LNCaP clone FGC (cell line): Measurements from ENCODE around the gene PDZD4.
A peak's percentile ranks its signal among the peaks of the same experiment; 100 is the strongest.

Experiments used
- DNase-seq: peaks from one replicate; pipeline ENCODE4 v3.0.0-alpha.2; 2011; ENCODE audit warnings: low read depth
- H3K4me3 ChIP-seq: 2 replicates; pipeline ENCODE4 v1.5.1; 2011; ENCODE audit warnings: mild to moderate bottlenecking, low read depth, low read length, control low read depth
- TF ChIP-seq, protein P1 (sequence below): IDR thresholded peaks from 2 replicates; pipeline ENCODE4 v1.5.1; 2012; ENCODE audit warnings: mild to moderate bottlenecking; ENCODE audit not compliant: control insufficient read depth, insufficient read depth; ENCODE audit errors: extremely low read depth

Gene PDZD4

DNA sequence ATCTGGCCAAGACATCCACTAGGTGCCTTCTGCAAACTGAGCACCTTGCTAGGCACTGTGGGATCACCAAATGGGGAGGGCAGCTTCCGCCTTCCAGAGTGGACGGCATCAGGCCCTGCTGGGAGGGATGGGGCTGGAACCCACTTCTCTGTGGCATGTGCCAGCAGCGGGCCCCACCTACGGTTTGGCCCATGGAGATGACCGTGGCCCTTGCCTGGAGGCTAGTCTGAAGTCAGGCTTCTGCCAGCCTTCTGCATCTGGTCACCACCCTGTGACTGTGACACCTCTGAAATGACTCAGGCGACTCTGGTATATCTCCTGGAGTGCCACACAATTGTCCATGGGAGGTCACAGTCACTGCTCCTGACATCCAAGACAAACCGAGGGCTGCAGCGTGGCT, 28.7 kb downstream of the PDZD4 start:
- DNase-seq = no peak
- no peak overlapping the region for H3K4me3 ChIP-seq
- TF ChIP-seq, protein P1, sequence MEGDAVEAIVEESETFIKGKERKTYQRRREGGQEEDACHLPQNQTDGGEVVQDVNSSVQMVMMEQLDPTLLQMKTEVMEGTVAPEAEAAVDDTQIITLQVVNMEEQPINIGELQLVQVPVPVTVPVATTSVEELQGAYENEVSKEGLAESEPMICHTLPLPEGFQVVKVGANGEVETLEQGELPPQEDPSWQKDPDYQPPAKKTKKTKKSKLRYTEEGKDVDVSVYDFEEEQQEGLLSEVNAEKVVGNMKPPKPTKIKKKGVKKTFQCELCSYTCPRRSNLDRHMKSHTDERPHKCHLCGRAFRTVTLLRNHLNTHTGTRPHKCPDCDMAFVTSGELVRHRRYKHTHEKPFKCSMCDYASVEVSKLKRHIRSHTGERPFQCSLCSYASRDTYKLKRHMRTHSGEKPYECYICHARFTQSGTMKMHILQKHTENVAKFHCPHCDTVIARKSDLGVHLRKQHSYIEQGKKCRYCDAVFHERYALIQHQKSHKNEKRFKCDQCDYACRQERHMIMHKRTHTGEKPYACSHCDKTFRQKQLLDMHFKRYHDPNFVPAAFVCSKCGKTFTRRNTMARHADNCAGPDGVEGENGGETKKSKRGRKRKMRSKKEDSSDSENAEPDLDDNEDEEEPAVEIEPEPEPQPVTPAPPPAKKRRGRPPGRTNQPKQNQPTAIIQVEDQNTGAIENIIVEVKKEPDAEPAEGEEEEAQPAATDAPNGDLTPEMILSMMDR = no peak

DNA sequence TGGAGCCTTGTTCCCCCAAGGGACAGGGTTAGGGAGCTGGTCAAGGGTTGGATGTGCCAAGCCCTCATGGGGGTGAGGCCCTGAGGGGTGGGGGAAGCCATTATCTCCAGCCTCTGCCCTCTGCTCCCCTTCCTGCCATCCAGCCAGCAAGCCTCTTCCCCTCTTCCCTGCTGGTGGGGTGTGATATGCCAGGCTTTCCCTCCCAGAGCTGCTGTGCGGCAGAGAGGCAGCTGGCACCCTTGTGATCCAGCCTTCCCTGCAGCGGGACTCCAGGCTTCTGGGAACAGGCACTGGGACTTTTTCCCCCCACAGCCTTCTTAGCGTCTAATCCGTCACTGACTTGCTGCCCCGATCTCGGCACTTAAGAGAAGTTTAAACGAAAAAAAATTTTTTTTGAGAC, 29.6 kb downstream of the PDZD4 start:
- TF ChIP-seq, protein P1 = no peak
- no peak for DNase-seq
- no peak overlapping the region for H3K4me3 ChIP-seq

DNA sequence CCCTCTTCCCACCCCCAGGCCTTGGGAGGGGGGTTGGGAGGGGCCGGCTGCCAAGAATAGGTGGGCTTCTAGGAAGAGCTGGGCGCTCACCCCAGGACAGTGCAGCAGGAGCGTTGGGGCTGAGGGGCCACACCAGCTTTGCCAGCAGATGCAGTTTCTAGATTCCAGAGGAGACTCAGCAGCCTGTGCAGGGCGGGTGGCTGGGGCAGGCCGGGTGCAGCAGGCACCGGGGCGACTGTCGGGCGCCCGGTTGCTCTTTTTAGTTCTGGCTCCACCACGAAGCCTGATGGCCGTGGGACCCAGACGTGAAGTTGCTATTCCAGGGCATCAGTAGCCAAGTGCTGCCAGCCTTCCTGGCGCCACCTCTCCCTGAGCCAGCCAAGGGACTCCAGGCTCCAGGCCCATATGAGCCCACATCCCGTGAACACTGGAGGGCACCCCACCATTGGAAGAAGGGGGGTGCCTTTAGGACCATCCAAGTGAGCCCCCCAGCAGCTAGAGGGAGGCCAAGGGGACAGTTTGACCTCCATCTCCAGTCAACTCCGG, 30.1 kb downstream of the PDZD4 start:
- no peak overlapping the region for H3K4me3 ChIP-seq
- no peak for DNase-seq
- TF ChIP-seq, protein P1 = no peak

DNA sequence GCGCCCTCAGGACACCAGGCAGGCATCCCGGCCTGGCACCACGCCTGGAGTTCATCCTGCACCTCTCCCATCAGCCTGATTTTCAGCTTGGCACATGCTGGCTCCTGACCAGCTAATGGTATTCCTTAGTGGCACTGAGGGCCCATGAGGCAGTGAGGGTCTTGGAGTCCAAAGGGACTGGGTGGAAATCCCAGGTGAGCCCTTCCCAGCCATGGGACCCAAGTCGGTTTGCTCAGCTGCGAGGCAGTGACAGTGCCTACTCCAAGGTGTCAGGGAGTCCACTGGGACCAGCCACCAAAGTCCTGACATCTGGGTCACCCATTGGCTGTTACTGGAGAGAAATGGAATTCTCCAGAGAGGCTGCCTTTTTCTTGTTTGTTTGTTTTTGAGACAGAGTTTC, 31.0 kb downstream of the PDZD4 start:
- no peak overlapping the region for H3K4me3 ChIP-seq
- DNase-seq = no peak
- TF ChIP-seq, protein P1 = no peak

DNA sequence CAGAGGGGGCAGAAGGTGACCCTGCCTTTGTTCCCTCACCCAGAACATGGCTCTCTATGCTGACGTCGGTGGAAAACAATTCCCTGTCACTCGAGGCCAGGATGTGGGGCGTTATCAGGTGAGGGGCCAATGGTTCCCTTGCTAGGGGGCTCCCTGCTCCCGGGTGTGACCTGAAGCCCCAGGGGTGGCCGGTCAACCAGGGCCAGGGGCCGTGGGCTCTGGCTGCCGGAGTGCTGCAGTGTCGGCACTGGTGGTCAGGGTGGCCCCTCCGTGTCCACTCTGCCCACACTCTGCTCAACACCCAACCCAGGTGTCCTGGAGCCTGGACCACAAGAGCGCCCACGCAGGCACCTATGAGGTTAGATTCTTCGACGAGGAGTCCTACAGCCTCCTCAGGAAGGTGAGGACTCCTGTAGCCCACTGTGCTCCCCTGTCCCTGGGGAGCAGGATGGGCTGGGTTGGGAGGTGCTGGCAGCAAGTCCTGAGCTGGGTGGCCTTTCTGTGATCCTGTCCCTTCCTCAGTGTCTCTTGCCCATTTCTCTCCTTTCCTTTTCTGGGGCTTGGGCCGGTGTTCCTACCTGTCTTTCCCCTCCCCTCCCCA, 32.8 kb downstream of the PDZD4 start:
- TF ChIP-seq, protein P1 = no peak
- no peak for DNase-seq
- H3K4me3 ChIP-seq = no peak overlapping the region

DNA sequence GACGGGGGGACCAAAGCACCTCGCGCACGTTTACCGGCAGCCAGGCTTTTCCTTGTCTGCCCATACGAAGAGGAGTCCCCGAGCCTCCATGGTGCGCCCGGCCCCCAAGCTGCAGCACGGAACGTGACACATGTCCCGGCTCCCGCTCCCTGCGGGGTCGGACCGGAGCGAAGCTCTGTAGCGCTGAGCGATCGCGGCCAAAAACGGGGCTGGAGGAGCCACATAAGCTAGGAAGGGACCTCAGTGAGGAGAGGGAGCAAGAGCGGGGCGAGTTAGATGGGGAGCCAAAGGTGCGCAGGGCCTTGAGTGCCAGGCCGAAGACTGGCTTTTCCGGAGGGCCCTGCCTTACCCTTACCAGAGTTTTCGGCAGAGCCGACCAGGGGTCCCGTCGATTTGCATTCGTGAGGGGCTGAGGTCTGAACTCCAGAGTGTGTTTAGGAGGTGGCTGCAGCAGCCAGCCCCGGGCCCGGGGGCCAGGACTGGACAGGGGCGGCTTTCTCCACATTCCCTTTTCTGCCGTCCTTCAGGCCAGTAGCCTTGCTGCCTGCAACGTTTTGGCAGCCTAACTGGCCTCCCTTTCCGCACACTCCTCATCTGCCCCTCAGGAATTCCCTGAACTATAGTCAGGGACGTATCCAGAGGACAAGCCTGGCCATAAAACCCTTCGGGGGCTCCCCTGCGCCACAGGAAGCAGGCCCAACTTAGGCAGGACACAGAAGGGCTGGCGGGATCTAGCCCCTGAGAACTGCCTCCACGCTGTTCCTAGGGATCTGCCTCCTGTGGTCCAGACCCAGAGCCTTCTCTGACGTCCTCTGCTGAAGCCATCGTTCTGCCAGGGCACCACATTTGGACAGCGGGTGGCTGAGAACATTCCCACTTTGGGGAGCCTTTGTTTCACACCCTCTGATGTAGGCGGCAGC, 35.2 kb downstream of the PDZD4 start:
- peak overlapping the region; percentile 82 for H3K4me3 ChIP-seq
- DNase-seq = no peak
- TF ChIP-seq, protein P1 = no peak
